ENCODE results near the gene KLHL13.

KLHL13 gene

DNA sequence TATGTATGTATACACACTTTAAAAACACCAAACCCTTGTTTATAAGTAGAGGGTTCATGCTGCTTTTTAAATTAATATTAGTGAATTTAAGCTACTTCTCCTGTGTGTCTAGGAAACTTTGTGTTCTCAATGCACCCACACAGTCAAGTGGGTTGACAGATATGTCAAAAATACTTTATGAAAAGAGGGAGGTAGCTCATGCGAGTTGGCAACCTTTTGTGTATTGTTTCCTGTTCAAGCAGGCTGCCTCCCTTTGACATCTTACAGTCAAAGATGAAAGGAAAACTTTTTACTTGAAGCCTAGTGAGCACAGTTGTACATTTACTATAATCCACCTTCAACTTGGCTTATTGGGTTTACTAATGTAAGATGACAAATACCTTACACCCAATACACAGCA lies 218.4 kb downstream of the KLHL13 start:
- Histone ChIP-seq H3K4me3 (ENCODE audit: low read depth in 1 of 2, low read length in 2 of 2) (no peak overlapping the region), H3K27ac (ENCODE audit: low read depth, low read length) (no peak overlapping the region), H3K4me1 (ENCODE audit: control insufficient read depth in 1 of 2, insufficient read depth in 2 of 2, low read length in 2 of 2) (no peaks in the 10 kb centered on the region), H3K9me3 (ENCODE audit: control insufficient read depth in 1 of 2, low read length in 2 of 2) (no peaks in the 10 kb centered on the region), H3K9ac (ENCODE audit: low read depth in 1 of 2, low read length in 2 of 2) (no peak overlapping the region), H3K36me3 (ENCODE audit: control insufficient read depth in 1 of 2, insufficient read depth in 2 of 2, low read length in 2 of 2) (no peaks in the 10 kb centered on the region), H3K27me3 (ENCODE audit: control insufficient read depth in 1 of 2, insufficient read depth in 2 of 2, low read length in 2 of 2) (no peaks in the 10 kb centered on the region)

DNA sequence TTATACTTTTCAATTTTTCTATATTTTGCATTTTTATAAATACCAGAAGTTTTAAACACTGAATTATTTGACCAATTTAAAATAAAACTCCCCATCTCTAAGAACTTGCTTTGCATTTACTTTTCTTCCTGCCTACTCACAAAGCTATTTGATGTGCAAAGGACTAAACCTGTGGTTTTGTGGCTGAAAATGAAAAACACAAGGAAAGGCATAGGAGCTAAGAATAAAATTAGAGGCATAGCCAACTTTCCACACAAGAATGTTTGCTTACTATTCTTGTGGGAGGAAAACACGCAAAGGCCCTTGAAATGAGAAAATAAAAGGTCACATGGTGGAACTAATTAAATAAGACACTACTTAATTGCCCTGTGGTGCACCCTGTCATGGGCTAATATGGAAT lies 221.2 kb downstream of the KLHL13 start:
- Histone ChIP-seq H3K4me3 (ENCODE audit: low read depth in 1 of 2, low read length in 2 of 2) (no peak overlapping the region), H3K27ac (ENCODE audit: low read depth, low read length) (no peak overlapping the region), H3K36me3 (ENCODE audit: control insufficient read depth in 1 of 2, insufficient read depth in 2 of 2, low read length in 2 of 2) (no peaks in the 10 kb centered on the region), H3K4me1 (ENCODE audit: control insufficient read depth in 1 of 2, insufficient read depth in 2 of 2, low read length in 2 of 2) (no peaks in the 10 kb centered on the region), H3K9ac (ENCODE audit: low read depth in 1 of 2, low read length in 2 of 2) (no peak overlapping the region), H3K9me3 (ENCODE audit: control insufficient read depth in 1 of 2, low read length in 2 of 2) (no peaks in the 10 kb centered on the region), H3K27me3 (ENCODE audit: control insufficient read depth in 1 of 2, insufficient read depth in 2 of 2, low read length in 2 of 2) (no peaks in the 10 kb centered on the region)

- H3K9me3 ChIP-seq (ENCODE audit: control insufficient read depth in 1 of 2, low read length in 2 of 2), result no peaks in the 10 kb centered on the region
- no peak overlapping the region for H3K9ac ChIP-seq (ENCODE audit: low read depth in 1 of 2, low read length in 2 of 2)
- H3K36me3 ChIP-seq (ENCODE audit: control insufficient read depth in 1 of 2, insufficient read depth in 2 of 2, low read length in 2 of 2), result no peaks in the 10 kb centered on the region
- H3K27ac ChIP-seq (ENCODE audit: low read depth, low read length), result no peak overlapping the region
- H3K27me3 ChIP-seq (ENCODE audit: control insufficient read depth in 1 of 2, insufficient read depth in 2 of 2, low read length in 2 of 2), result no peaks in the 10 kb centered on the region
- H3K4me1 ChIP-seq (ENCODE audit: control insufficient read depth in 1 of 2, insufficient read depth in 2 of 2, low read length in 2 of 2), result no peaks in the 10 kb centered on the region
- H3K4me3 ChIP-seq (ENCODE audit: low read depth in 1 of 2, low read length in 2 of 2), result no peak overlapping the region
Observed at GRCh38 chrX:117892469-117892868, 224.1 kb downstream of the KLHL13 start.

DNA sequence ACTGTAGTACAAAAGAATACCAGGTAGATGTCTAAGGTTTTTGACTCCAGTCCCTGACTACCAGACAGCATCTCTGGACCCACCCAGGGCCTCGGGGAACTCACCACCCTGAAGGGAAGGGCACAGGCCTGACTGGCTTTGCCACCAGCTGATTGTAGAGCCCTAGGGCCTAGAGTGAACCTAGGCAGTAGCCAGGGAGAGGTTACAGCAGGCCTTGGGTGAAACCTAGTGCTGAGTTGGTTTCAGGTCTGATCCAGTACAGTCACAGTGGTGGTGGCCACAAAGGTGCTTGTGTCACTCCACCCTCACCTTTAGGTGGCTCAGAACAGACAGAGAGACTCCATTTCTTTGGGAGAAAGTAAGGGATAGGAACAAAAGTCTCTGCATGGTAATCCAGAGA lies 244.8 kb downstream of the KLHL13 start:
- H3K9ac ChIP-seq (ENCODE audit: low read depth in 1 of 2, low read length in 2 of 2), result no peak overlapping the region
- H3K36me3 ChIP-seq (ENCODE audit: control insufficient read depth in 1 of 2, insufficient read depth in 2 of 2, low read length in 2 of 2), result no peaks in the 10 kb centered on the region
- H3K4me1 ChIP-seq (ENCODE audit: control insufficient read depth in 1 of 2, insufficient read depth in 2 of 2, low read length in 2 of 2), result no peaks in the 10 kb centered on the region
- H3K4me3 ChIP-seq (ENCODE audit: low read depth in 1 of 2, low read length in 2 of 2), result no peak overlapping the region
- H3K27ac ChIP-seq (ENCODE audit: low read depth, low read length), result no peak overlapping the region
- no peaks in the 10 kb centered on the region for H3K27me3 ChIP-seq (ENCODE audit: control insufficient read depth in 1 of 2, insufficient read depth in 2 of 2, low read length in 2 of 2)
- H3K9me3 ChIP-seq (ENCODE audit: control insufficient read depth in 1 of 2, low read length in 2 of 2), result no peaks in the 10 kb centered on the region

DNA sequence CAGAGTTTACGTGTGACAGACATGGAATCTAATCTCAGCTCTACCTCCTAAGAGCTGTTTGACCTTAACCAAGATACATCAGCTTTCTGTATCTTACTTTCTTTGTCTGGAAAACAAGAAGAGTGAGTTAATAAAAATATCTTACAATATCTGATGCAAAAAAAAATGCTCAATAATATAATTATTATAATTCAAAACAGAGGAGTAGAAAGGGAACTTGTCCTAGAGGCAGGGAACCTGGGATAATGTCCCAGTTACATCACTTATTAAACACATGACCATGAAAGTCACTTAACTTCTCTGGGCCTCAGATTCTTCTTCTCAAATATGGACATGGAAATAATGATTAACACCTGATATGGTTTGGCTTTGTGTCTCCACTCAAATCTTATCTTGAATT lies 256.1 kb downstream of the KLHL13 start:
- no peak overlapping the region for H3K27ac ChIP-seq (ENCODE audit: low read depth, low read length)
- H3K27me3 ChIP-seq (ENCODE audit: control insufficient read depth in 1 of 2, insufficient read depth in 2 of 2, low read length in 2 of 2), result no peaks in the 10 kb centered on the region
- H3K4me3 ChIP-seq (ENCODE audit: low read depth in 1 of 2, low read length in 2 of 2), result no peak overlapping the region
- no peak overlapping the region for H3K9ac ChIP-seq (ENCODE audit: low read depth in 1 of 2, low read length in 2 of 2)
- no peaks in the 10 kb centered on the region for H3K4me1 ChIP-seq (ENCODE audit: control insufficient read depth in 1 of 2, insufficient read depth in 2 of 2, low read length in 2 of 2)
- no peaks in the 10 kb centered on the region for H3K36me3 ChIP-seq (ENCODE audit: control insufficient read depth in 1 of 2, insufficient read depth in 2 of 2, low read length in 2 of 2)
- no peaks in the 10 kb centered on the region for H3K9me3 ChIP-seq (ENCODE audit: control insufficient read depth in 1 of 2, low read length in 2 of 2)

GRCh38 chrX:117854806-117855205 lies 261.8 kb downstream of the KLHL13 start:
- no peaks in the 10 kb centered on the region for H3K9me3 ChIP-seq (ENCODE audit: control insufficient read depth in 1 of 2, low read length in 2 of 2)

DNA sequence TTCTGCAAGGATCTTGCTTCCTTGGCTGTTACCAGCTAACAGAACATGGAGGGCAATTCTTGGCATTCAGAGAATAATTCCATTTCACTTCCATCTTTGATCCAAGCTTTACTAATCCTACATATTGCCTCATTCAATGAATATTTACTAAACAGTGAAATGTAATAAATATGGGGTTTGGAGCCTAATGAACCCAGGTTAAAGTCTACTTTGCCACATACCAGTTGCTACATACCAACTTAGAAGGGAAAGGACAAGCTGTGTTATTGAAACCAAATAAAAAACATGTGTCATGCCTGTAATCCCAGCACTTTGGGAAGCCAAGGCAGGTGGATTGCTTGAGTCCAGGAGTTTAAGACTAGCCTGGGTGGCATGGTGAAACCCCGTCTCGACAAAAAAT lies 265.6 kb downstream of the KLHL13 start:
- H3K27ac ChIP-seq (ENCODE audit: low read depth, low read length), result no peak overlapping the region
- H3K27me3 ChIP-seq (ENCODE audit: control insufficient read depth in 1 of 2, insufficient read depth in 2 of 2, low read length in 2 of 2), result no peaks in the 10 kb centered on the region
- no peak overlapping the region for H3K4me3 ChIP-seq (ENCODE audit: low read depth in 1 of 2, low read length in 2 of 2)
- no peaks in the 10 kb centered on the region for H3K9me3 ChIP-seq (ENCODE audit: control insufficient read depth in 1 of 2, low read length in 2 of 2)
- H3K36me3 ChIP-seq (ENCODE audit: control insufficient read depth in 1 of 2, insufficient read depth in 2 of 2, low read length in 2 of 2), result no peaks in the 10 kb centered on the region
- H3K4me1 ChIP-seq (ENCODE audit: control insufficient read depth in 1 of 2, insufficient read depth in 2 of 2, low read length in 2 of 2), result no peaks in the 10 kb centered on the region
- H3K9ac ChIP-seq (ENCODE audit: low read depth in 1 of 2, low read length in 2 of 2), result no peak overlapping the region

More at GRCh38 chrX:117854806-117855205, 261.8 kb downstream of the KLHL13 start:
- Histone ChIP-seq H3K36me3 (ENCODE audit: control insufficient read depth in 1 of 2, insufficient read depth in 2 of 2, low read length in 2 of 2) (no peaks in the 10 kb centered on the region), H3K4me1 (ENCODE audit: control insufficient read depth in 1 of 2, insufficient read depth in 2 of 2, low read length in 2 of 2) (no peaks in the 10 kb centered on the region), H3K4me3 (ENCODE audit: low read depth in 1 of 2, low read length in 2 of 2) (no peak overlapping the region), H3K9ac (ENCODE audit: low read depth in 1 of 2, low read length in 2 of 2) (no peak overlapping the region), H3K27ac (ENCODE audit: low read depth, low read length) (no peak overlapping the region), H3K27me3 (ENCODE audit: control insufficient read depth in 1 of 2, insufficient read depth in 2 of 2, low read length in 2 of 2) (no peaks in the 10 kb centered on the region)

Data from duodenal mucosa (tissue), 2 donors.